GF-D8 (cell line): Measurements from ENCODE around the gene FILIP1L.

Experiments
- DNase-seq: peaks from one replicate; lab custom pipeline; 2025; lab: John Stamatoyannopoulos, UW

The FILIP1L gene

DNA sequence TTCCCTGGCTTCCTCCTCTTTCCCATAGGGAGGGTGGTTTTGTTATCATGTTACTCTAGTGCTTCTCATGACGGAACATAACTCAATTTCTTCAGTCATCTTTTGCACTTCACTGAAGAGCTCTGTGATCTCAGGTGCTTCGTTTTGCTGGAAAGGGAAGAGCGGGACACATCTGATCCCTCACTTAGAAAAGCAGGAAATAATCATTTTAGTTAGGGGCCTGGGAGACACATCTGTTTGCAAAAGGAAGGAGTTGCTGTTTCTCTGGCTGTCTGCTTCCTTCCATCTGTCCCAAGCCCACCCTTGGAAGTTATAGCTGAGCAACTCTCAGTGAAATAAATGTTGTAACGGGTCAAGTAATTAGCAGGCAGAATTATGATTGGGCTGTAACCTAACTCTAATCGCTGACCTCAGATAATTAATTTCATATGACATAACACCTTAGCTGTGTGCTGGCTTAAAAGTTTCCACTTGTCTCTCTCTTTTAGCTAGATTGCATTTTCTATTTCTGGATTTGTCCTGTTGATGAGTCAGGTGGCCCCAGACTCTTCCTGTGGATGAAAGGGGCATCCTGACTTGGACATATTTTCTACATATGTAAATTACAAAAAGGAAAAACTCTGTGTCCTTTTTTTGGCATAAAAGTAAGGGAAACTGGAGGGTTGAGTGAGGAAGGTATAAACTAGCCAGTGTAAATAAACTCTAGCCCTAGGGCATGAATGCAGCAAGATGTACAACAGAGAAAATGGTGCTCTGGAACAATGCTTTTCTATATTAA, 11.0 kb upstream of the FILIP1L start:
- DNase-seq, result no peak

DNA sequence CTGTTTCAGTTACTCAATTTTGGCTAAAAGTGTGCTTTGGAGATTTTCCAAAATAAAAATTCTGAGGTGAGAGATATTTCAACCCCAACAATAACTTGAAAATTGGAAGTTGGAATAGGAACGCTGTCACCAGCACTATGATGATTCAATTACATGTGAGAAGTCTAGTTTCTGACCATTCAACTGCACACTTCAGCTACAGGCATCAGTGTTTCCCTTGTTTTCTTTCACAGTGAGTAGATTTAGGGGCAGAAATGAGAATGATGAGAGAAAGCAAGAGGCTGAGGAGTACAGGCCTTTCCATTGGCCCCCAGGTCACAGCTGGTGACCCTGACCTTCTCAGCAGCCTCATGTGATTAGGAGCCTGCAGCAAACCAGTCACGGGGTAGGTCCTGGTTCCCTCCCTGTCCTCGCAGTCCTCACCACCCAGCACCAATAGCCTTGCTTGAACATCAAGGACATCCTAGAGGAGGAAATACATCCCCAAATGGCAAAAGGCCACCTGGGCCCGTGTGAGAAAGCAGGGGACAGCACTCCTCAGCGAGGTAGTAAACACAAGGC, 10.0 kb upstream of the FILIP1L start:
- no peak for DNase-seq

DNA sequence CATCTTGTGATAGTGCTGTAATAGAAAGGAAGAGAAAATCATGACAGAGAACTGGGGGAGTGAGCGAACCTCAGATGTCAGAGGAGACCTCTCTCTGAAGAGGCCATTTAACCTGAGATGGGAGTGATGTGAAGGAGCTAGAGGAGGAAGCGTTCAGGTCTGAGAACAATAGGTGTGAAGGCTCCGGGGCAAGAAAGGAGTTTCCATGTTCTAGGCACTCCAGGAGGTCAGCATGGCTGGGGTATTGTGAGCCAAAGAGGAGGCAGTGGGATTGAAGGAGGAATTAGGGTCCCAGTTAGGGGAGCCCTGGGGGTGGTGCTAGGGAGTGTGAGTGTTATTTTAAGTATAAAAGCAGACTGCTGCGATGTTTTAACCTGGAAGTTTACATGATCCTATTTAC, 8.8 kb upstream of the FILIP1L start:
- DNase-seq, result no peak

DNA sequence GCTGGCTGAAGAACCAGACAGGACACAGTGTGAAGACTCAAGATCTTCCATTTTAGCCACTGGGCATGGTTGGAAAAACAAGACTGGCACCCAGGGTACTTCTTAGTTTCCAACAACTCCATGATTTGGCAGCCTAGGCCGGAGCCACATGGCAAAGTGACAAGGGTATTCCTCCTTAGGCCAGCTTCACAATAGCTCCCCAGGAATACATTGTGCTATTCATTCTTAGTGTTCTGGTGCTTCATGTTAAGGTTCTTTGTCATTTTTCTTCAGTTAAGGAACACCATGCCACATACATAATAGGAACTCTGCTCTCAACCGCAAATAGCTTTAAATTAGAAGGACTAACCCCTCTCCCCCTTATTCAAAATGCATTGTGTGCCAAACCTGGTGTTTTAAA, 8.0 kb upstream of the FILIP1L start:
- DNase-seq, result no peak

DNA sequence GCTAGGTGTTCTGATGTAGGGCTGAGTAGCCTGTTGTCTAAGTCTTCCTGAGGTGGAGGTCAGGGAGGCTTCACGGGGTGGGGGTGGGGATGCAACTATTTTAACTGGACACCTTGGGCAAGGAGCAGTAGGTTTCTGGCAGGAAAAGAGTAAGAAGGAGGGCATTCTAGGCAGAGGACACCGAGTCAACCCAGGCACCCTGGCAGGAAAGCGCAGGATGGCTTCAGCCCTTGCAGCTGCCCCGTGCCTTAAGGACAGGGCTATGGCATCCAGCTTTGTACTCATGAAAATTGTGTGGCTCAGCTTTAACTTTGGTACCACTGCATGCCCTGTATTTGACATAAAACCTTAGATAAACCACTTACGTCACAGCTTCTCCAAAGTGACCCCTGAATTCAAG, 6.4 kb upstream of the FILIP1L start:
- no peak for DNase-seq

DNA sequence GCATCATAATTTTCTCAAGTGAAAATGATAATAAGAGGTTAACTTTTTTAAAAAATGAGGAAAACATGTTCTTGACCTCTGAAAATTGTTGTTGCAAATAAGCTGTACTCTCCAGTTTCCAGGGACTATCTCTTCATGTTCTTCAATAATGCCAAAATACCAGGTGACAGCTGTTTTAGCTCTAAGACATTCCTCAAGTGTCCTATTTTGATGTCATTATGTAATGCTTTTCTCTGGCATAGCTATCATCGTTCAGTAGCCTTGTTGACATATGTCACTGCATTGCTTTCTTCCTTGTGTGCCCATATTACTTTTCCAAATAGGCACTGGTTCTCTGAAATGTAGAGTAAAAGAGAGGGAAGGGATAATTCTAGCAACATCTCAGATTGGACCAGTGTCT, 5.7 kb upstream of the FILIP1L start:
- no peak for DNase-seq

DNA sequence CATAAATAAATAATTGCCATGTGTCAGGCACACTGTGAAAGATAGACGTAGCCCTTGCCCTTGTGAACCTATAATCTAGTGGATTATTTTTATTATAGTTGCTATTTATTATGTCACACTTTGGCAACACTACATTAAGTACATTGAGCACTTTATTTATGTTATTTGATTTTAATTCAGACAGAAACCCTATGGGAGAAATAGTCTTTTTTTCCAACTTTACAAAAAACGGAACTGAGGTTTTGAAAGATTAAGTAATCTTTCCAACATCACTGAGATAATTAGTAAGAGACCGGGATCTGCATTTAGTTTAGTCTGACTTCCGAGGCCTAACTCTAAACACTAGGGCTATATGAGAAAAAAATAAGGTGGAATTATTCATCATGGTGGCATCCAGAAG, 2.8 kb upstream of the FILIP1L start:
- DNase-seq, result no peak

DNA sequence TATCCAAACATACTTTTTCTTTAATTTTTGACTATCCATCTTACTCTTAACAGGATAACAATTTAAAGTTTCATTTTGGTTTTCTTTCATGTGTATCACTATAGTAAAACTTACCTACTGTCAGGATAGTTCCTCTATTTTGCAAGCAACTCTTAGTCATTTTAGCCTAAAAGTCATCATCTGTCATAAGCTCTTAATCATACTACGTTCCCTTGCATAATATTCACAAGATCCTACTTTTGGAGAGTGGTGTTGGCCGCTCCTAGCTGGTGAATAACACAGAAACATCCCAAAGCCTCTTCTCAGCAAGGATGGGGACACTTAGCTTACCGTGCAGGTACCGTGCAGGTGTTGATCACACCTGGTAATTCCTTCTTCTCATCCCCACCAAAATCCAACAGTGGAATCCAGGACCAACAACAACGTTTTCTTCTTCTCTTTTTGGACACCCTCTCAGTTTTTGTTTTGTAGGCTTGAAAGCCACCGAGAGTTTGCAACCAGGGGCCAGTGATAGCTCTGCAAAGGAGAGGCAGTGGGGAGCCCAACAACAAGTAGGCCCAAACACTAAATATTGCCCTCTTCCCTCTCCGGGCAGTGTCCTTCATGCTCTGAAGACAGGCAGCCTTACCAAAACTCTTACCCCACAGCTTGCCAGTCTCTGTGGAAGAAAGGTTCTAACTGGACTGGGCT, 433 bp downstream of the FILIP1L start:
- no peak for DNase-seq

DNA sequence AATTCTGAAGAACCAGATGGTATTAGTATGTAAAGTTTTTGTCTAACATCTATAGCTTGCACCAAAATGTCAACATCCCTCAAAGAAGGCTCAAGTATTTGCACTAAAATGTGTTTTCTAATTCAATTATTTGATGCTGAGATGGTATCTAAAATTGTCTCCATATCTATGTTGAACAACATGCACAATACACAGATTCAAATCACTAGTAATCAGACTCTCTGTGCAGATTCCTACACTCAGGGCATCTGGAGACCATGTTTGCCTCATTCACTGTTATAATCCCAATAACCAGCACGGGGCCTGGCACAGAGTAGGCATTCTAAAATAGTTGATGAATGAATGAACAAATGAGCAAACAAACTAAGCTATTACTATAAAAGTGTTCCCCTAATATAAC, 2.6 kb downstream of the FILIP1L start:
- no peak for DNase-seq

DNA sequence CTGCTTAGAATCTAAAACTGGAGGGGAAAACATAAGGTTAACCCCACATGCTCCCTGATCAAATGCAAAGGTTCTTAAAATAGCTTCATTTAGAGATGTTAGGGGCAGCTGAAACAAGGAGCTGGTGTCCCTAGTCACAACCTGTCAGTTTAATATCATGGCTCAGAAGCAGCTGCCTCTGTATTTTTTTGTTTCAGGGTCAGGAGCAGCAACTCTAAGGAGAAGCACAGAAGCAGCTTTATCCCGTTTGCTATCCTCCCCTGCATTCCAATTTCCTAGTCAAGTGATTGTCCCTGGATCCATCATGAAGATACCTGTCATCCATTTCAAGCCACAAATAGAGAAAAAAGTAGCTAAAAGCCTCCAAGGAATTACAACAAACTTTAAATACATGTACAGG, 4.1 kb downstream of the FILIP1L start:
- no peak for DNase-seq

DNA sequence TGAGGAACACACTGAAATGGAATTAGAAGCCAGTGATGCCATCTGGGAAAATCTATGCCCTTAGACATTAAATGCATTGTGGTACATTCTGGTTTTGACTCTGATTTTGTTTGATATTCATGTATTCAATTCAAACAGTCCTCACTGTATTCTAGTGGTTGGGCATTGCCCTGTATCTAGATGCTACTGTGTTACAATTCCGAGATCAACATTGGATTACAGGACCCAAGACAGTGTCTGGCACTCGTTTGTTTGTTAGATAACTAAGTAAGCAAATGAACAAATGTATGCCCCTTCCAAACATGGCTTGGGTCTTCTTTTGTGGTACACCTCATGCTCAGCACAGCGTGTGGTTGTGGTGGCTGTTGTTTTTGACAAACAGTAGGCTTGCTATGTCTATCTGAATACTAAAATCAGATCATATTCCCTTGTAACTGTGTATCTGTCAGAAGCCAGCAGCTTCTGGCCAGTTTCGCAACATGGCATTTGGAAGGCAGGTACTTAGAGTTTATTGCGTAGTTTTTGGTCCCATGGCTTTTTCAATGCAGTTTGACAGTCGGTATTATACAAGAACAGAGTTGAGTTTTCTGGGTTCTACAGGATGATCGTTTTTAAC, 5.7 kb downstream of the FILIP1L start:
- DNase-seq, result no peak

DNA sequence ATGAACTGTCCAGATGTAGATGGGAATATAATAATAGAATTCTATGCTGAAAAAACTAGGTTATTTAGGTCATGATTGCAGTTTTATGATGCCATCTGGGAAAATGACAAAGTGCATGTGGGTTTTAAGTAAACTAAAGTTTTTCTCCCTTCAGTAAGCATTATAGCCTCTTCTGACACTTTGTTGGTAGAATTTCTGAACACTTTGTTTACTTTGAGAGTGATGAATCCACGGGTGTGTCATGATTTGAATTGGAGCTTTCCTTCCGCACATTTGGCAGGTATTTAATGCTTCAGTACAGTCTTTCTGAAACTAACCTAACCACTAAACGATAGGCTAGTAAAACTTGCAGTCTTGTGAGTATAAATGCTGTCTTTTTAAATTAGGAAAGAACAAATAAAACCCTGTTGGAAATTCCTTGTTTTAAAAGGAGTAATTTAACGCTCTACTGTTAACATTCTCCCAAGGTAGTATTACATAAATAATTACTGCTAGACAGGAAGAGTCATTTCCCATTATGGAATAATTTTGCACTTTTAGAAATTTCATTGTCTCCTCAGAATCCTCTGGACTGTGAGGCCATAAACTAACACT, 7.0 kb downstream of the FILIP1L start:
- DNase-seq, result no peak

DNA sequence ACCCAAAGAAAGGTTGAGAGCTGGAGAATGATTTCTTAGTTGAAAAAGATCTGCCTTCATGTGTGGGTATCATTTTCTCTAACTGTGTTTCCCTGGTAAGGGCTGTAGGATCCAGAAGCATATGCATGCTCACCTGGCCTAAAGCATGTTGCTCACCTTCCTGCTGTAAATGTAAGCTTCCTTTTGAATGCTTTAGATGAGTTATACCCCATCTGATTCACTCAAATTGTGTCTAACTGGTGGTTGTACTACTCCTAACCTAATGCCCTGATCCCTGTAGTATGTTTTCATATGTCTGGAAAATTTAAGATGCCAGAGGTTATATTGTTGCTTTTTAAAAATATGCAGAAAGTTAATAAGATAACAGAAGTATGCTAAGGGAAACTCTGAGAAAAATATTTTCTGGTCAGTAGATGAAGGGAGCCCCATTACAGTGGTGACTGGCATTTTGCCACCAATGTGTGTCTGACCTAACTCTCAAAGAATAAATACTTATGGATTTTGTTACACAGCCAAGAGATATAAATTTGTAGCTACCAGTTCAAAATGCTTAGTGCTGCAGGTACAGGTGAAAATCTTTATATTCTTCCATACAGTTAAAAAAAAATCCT, 7.7 kb downstream of the FILIP1L start:
- no peak for DNase-seq

DNA sequence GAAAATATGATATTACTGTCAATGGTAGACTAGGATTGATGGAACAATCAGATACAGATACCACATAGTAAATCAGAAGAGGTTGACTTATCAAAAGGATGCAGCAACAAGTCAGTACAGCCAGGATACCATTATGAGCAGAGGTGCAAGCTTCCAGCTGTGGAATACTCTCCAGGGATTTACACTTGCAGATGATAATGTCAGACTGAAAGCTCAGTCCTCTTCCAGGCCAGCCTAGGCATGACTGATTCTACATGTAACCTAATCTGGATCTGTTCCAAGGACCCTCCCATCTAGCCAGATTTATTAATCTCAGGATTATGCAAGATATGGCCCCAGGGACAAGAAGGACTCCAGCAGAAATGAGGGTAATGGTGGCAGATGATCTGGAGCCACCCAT, 8.2 kb downstream of the FILIP1L start:
- no peak for DNase-seq

DNA sequence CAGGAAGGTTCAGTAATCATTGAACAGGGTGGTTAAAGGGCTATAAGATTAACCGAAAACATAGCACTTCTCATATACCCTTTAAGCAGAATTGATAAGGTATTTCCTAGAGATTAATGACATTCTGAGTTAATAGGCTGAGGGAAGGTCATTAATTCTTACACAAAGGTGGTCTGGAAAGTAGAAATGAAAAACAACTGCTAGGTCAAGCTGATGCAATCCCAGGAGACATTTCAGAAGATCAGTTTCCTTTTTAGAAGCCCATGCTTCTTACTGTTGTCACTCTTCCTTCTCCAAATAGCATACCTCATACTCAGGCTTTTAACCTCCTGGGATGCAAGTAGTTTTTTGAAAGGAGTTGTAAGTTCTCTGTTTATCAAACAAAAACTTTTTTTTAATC, 8.8 kb downstream of the FILIP1L start:
- peak; percentile 41 for DNase-seq

DNA sequence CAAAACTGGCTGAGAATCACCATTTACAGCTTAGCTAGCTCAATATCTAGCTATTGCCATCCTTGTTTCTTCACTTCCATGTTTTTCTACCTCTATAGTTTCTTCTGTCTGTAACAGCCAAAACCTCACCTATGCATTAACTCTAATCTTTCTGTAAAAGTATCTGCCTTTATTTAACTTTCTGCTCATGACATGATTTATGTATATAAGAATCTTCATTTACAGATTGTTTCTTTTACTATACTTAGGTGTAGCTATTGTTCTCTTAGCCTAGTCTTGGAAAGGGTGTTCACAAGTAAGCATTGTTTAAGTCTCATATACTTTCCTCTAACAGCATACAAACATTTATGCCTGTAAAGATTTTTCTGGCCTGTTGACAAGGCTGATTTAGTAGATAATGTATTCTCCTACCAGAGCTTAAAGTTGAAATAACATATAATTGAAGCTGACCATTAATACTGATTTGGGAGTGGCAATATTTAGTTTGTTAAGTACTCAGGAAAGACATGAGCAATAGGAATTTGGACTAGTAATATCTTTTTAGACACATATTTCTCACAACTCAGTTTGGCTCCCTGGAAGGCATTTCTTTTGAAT, 9.4 kb downstream of the FILIP1L start:
- no peak for DNase-seq

DNA sequence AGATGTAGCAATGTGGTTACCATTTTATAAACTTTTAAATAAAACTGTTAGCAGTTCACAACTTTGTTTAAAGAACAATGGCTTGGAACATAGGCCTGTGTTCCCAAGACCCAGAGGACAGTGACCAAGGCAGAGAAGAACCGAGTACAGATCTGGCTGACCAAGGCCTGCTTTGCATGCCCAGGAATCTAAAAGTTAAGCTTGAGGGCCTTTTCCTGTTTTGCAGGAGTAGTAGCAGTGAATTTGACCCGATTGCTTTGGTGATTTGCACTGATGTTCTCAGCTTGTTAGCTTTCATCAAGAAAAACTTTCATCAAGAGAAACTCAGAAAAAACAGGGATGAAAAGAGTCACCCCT, 9.9 kb downstream of the FILIP1L start:
- DNase-seq, result no peak

DNA sequence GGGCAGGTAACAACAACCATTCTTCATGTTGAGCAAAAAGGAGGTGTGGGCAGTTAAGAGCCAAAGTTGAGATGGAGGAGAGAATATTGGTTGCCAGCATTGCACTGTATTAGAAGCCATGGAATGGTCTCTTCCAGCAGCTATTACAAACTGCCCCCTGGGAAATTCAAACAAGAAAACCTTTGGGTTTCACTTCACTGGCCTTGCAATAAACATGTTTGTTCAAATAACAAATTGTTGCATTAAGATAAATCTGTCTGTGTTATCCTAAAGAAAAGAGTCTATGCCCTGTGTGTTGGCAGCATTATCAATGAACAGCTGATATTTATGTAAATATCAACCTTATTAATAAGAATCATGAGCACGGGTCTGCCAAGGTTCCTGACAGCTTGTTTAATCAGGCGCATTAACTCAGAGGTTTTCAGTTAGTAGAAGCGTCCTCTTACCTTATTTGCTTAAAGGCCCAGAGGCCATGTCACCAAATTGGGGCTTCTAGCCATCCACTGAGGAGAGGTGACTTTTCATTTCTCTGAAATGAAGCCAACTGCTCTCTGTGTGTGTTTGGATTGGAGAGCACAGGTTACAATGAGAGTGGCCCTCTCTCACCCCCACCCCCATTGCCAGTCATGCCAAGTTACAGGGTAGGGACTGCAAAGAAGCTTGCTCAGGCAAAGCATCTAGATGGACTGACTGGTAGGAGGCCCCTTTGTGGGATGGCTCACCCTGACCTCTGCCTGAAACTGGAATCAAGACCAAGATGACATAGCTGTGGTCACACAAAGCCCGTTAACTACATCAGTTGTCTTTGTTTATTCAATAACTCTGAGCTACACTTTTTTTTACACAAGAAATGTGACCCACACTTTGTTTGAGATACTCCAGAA, 10.5 kb downstream of the FILIP1L start:
- DNase-seq, result no peak

DNA sequence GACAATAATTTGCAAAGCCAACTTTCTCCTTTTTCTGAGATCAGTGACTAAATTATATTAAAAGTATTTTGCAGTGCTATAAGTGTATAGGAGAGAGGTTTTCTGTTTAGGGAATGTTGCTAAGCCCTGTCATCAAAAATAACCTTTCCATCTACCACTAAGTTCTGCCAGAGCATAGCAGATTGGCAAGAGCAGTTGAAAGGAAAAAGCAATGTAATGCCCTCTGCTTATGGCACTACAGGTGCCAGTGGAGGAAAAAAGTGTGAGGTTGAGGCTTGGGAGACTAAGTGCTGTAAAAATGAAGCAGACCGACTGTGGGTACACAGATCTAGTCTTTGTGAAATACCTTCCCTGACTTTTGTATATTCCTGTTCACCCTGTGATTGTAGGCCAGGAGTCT, 11.5 kb downstream of the FILIP1L start:
- DNase-seq, result no peak

DNA sequence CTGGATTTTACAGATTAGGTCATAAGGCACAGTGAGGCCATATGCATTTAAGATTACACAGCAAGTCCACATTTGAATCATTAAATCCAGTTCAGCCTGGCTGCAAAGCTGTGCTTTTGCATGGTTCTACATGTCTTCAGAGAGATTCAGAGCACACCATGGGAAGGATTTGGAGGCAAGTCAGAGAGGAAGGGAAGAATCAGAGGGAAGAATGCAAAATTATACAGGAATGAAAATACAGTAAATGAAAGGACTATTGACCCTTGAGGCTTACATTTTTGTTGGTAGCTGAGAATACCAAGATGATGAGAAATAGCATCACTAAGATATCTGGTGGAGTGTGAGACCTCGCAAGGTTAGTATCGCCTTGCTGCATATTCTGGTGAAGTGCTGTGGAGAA, 13.9 kb downstream of the FILIP1L start:
- DNase-seq, result no peak

DNA sequence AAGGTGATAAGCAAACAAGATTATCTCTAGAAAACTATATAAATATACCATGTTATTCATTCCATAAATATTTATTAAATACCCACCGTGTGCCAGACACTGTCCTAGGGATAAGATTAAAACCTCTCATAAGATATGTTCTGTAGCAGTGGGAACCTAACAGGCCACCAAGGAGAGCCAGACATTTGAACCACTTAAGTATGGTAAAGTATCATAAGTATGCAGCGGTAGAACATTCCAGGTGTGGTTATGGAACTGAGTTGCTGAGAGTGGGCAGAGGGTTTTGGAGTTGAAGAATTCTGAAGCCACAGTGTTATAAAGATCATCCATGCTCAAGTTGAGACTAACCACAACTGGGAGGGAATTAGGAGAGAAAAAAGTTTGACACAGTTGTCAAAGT, 14.7 kb downstream of the FILIP1L start:
- DNase-seq, result no peak
